GM19239 (cell line): Measurements from ENCODE around the gene GLT8D2.

Experiments used
- DNase-seq: peaks from one replicate; pipeline ENCODE4 v3.0.0; 2011; ENCODE audit warnings: low spot score; ENCODE audit not compliant: insufficient read length
- FAIRE-seq: peaks from 2 replicates; lab custom pipeline; 2011; peaks lifted over from hg19 to GRCh38; lab: Jason Lieb, UNC

The GLT8D2 gene

GRCh38 chr12:104049903-104050356, at the start of gene GLT8D2:
GLT8D2 (minus strand) TSS chr12:104050187; CDS start chr12:104019648, 30,539 bp downstream.
- FAIRE-seq (no peak), DNase-seq (no peak)

GRCh38 chr12:104097954-104098353, 48.0 kb upstream of the GLT8D2 start:
- FAIRE-seq: no peak

GRCh38 chr12:104095289-104095688, 45.3 kb upstream of the GLT8D2 start:
- FAIRE-seq: no peak
- DNase-seq: no peak

More at GRCh38 chr12:104097954-104098353, 48.0 kb upstream of the GLT8D2 start:
- no peak for DNase-seq

GRCh38 chr12:104094284-104094683, 44.3 kb upstream of the GLT8D2 start:
- DNase-seq: no peak
- FAIRE-seq: no peak

GRCh38 chr12:104091136-104091535, 41.1 kb upstream of the GLT8D2 start:
- no peak for FAIRE-seq
- no peak for DNase-seq

GRCh38 chr12:104090685-104091084, 40.7 kb upstream of the GLT8D2 start:
- DNase-seq (no peak), FAIRE-seq (no peak)

GRCh38 chr12:104083769-104084475, 33.9 kb upstream of the GLT8D2 start:
- DNase-seq (no peak), FAIRE-seq (peak; percentile 40)

GRCh38 chr12:104080764-104081163, 30.8 kb upstream of the GLT8D2 start:
- no peak for DNase-seq
- FAIRE-seq: no peak

GRCh38 chr12:104079024-104079423, 29.0 kb upstream of the GLT8D2 start:
- no peak for FAIRE-seq
- DNase-seq: no peak

- FAIRE-seq (no peak), DNase-seq (no peak)
Measured at GRCh38 chr12:104073699-104074098, 23.7 kb upstream of the GLT8D2 start.

- DNase-seq (no peak), FAIRE-seq (no peak)
Measured at GRCh38 chr12:104072099-104072498, 22.1 kb upstream of the GLT8D2 start.

- DNase-seq (no peak), FAIRE-seq (no peak)
Measured at GRCh38 chr12:104064842-104065427, 14.9 kb upstream of the GLT8D2 start.

- FAIRE-seq (peak; percentile 90), DNase-seq (peak; percentile 96)
Measured at GRCh38 chr12:104064031-104064841, 14.2 kb upstream of the GLT8D2 start, which contains the start of gene HCFC2. HCFC2 (plus strand) TSS chr12:104064531; CDS start chr12:104064561, 30 bp downstream.

- peak; percentile 16 for DNase-seq
- peak; percentile 77 for FAIRE-seq
Measured at GRCh38 chr12:104063712-104064030, 13.7 kb upstream of the GLT8D2 start.

GRCh38 chr12:104060791-104061190, 10.8 kb upstream of the GLT8D2 start:
- no peak for DNase-seq
- FAIRE-seq: no peak

GRCh38 chr12:104059963-104060362, 10.0 kb upstream of the GLT8D2 start:
- FAIRE-seq: no peak
- DNase-seq: no peak

GRCh38 chr12:104058802-104059201, 8.8 kb upstream of the GLT8D2 start:
- FAIRE-seq (no peak), DNase-seq (no peak)

GRCh38 chr12:104057771-104058197, 7.8 kb upstream of the GLT8D2 start:
- FAIRE-seq (peak; percentile 83), DNase-seq (no peak)

- FAIRE-seq (no peak), DNase-seq (no peak)
Measured at GRCh38 chr12:104056419-104056972, 6.5 kb upstream of the GLT8D2 start.

- FAIRE-seq: no peak
- DNase-seq: no peak
Measured at GRCh38 chr12:104055686-104056388, 5.8 kb upstream of the GLT8D2 start.
